MCF 10A (cell line): ENCODE data around the gene CCDC47. TPM values are rescaled to one million over a fixed set of nuclear protein-coding genes. Genes with fewer than 3 reads are reported as not detected.

Experiments
- BruUV-seq: library from RNA; stranded (reverse); fragments of 400-500 nt; replicated peaks from 2 replicates; lab custom pipeline; 2021; lab: Mats Ljungman, UMichigan
- CTCF ChIA-PET: fragments of 300-600 bp; sonication (Branson Sonifier 250); formaldehyde crosslinking; extraction: SDS; loops from one replicate; lab custom pipeline; 2021; ENCODE audit warnings: antibody characterized with exemption, inconsistent platforms; lab: Yijun Ruan, JAX
- POLR2A ChIA-PET: fragments of 300-600, 350-650 bp; sonication (Branson Sonifier 250); formaldehyde crosslinking; extraction: SDS; loops from one replicate; lab custom pipeline; 2020; ENCODE audit warnings: antibody characterized with exemption, inconsistent platforms; lab: Yijun Ruan, JAX
- DNase-seq: peaks from one replicate; pipeline ENCODE4 v3.0.0-alpha.2; 2018; ENCODE audit not compliant: unreplicated experiment
- H3K27ac Mint-ChIP-seq: one replicate; pipeline ENCODE4 v1.8.0; 2022; ENCODE audit warnings: mild to moderate bottlenecking, low read depth, mixed read lengths; ENCODE audit not compliant: unreplicated experiment
- H3K27me3 Mint-ChIP-seq: one replicate; pipeline ENCODE4 v1.8.0; 2022; ENCODE audit warnings: mixed read lengths; ENCODE audit not compliant: insufficient read depth, unreplicated experiment
- H3K36me3 Mint-ChIP-seq: one replicate; pipeline ENCODE4 v1.8.0; 2022; ENCODE audit warnings: mild to moderate bottlenecking, moderate library complexity, mixed read lengths; ENCODE audit not compliant: insufficient read depth, unreplicated experiment
- H3K4me1 Mint-ChIP-seq: one replicate; pipeline ENCODE4 v1.8.0; 2022; ENCODE audit warnings: mixed read lengths; ENCODE audit not compliant: insufficient read depth, unreplicated experiment
- H3K4me3 Mint-ChIP-seq: one replicate; pipeline ENCODE4 v1.8.0; 2022; ENCODE audit warnings: mild to moderate bottlenecking, moderate library complexity, mixed read lengths; ENCODE audit not compliant: unreplicated experiment
- H3K9me3 Mint-ChIP-seq: one replicate; pipeline ENCODE4 v1.8.0; 2022; ENCODE audit warnings: mixed read lengths; ENCODE audit not compliant: unreplicated experiment
- CTCF ChIP-seq: fragments of 200-600 bp; IDR thresholded peaks from one replicate; pipeline ENCODE4 v1.8.0; 2022; ENCODE audit warnings: antibody characterized with exemption, mild to moderate bottlenecking; ENCODE audit not compliant: unreplicated experiment
- intact Hi-C: fragments of 100-400 bp; cut with micrococcal nuclease; formaldehyde crosslinking; loops from 2 replicates; pipeline ENCODE4 v1.14.1; 2022
- total RNA-seq: library from RNA; stranded (reverse); gene quantifications from 2 replicates; pipeline ENCODE4 v1.2.3, GENCODE V29; 2022

The CCDC47 gene
- total RNA-seq, 1 experiment from 2014 or later = 114 TPM

GRCh38 chr17:63817736-63818385, 44.5 kb upstream of the CCDC47 start:
- H3K4me3 Mint-ChIP-seq = no peak overlapping the region

GRCh38 chr17:63816669-63817068, 43.3 kb upstream of the CCDC47 start:
- TF ChIP-seq CTCF = no peak
- Mint-ChIP-seq H3K27me3 (no peaks in the 10 kb centered on the region), H3K27ac (peak overlapping the region; percentile 16), H3K4me3 (no peak overlapping the region), H3K36me3 (peaks cover 94% of the 10 kb centered on the region), H3K4me1 (no peaks in the 10 kb centered on the region), H3K9me3 (no peaks in the 10 kb centered on the region)
- intact Hi-C loops = no loop called here
- no TSS peak for BruUV-seq
- ChIA-PET CTCF (interaction anchor here (1.1 kb wide), 1 partner anchor 11 kb away, joined by 3 read pairs; no protein-coding TSS in a partner anchor), POLR2A (interaction anchor here (0.6 to 1.9 kb wide), 5 partner anchors 10 to 30 kb away, joined by 3 to 7 read pairs (median 3); partner anchors contain the start of gene PSMC5)
- no peak for DNase-seq

More at GRCh38 chr17:63817736-63818385, 44.5 kb upstream of the CCDC47 start:
- intact Hi-C loops = no loop called here
- no peak for DNase-seq
- H3K4me1 Mint-ChIP-seq = no peaks in the 10 kb centered on the region
- H3K27me3 Mint-ChIP-seq = no peaks in the 10 kb centered on the region
- POLR2A ChIA-PET = interaction anchor here (0.8 to 1.9 kb wide), 4 partner anchors 9 to 77 kb away, joined by 3 to 7 read pairs (median 5); partner anchors contain the start of gene PSMC5
- TF ChIP-seq CTCF = no peak
- no peaks in the 10 kb centered on the region for H3K9me3 Mint-ChIP-seq
- peaks cover 94% of the 10 kb centered on the region for H3K36me3 Mint-ChIP-seq
- CTCF ChIA-PET = interaction anchor here (1.6 kb wide), 1 partner anchor 12 kb away, joined by 5 read pairs; no protein-coding TSS in a partner anchor
- TSS peak; percentile 62 for BruUV-seq
- H3K27ac Mint-ChIP-seq = no peak overlapping the region

- ChIA-PET CTCF (interaction anchor here (1.1 kb wide), 1 partner anchor 12 kb away, joined by 3 read pairs; no protein-coding TSS in a partner anchor), POLR2A (interaction anchor here (0.6 to 1.9 kb wide), 5 partner anchors 11 to 30 kb away, joined by 3 to 7 read pairs (median 4); partner anchors contain the start of gene PSMC5)
- no peaks in the 10 kb centered on the region for H3K4me1 Mint-ChIP-seq
- H3K4me3 Mint-ChIP-seq = no peak overlapping the region
- no peak overlapping the region for H3K27ac Mint-ChIP-seq
- no peak for DNase-seq
- no peaks in the 10 kb centered on the region for H3K9me3 Mint-ChIP-seq
- H3K27me3 Mint-ChIP-seq = no peaks in the 10 kb centered on the region
- intact Hi-C loops = no loop called here
- no peak for TF ChIP-seq CTCF
- no TSS peak for BruUV-seq
- H3K36me3 Mint-ChIP-seq = peaks cover 94% of the 10 kb centered on the region
These were observed 42.7 kb upstream of the CCDC47 start for GRCh38 chr17:63816123-63816522.

- intact Hi-C loops = no loop called here
- no TSS peak for BruUV-seq
- DNase-seq = no peak
- H3K36me3 Mint-ChIP-seq = peaks cover 100% of the 10 kb centered on the region
- POLR2A ChIA-PET = interaction anchor here (0.7 to 1.3 kb wide), 7 partner anchors 9 to 68 kb away, joined by 3 to 8 read pairs (median 4); partner anchors contain the start of genes CCDC47 and STRADA
- H3K4me1 Mint-ChIP-seq = no peaks in the 10 kb centered on the region
- no peak overlapping the region for H3K27ac Mint-ChIP-seq
- no peaks in the 10 kb centered on the region for H3K27me3 Mint-ChIP-seq
- no peaks in the 10 kb centered on the region for H3K9me3 Mint-ChIP-seq
- CTCF ChIA-PET = interaction anchor here (0.9 to 1.9 kb wide), 3 partner anchors 17 to 56 kb away, joined by 3 to 4 read pairs (median 3); no protein-coding TSS in a partner anchor
- TF ChIP-seq CTCF = no peak
- H3K4me3 Mint-ChIP-seq = no peak overlapping the region
These were observed 36.6 kb upstream of the CCDC47 start for GRCh38 chr17:63809970-63810369.
